ENCODE measurements around the gene SERPINB3. TPM values are rescaled to one million over a fixed set of nuclear protein-coding genes. Genes with fewer than 3 reads are reported as not detected.

Gene SERPINB3
- total RNA-seq, 4 donors from 2014 or later = not detected

GRCh38 chr18:63701952-63702351 lies 40.3 kb upstream of the SERPINB3 start:
- no peaks in the 10 kb centered on the region for H3K4me1 ChIP-seq
- TF ChIP-seq CTCF (IDR thresholded peaks at IDR 0.05 in 4 of 5, conservative IDR thresholded peaks at IDR 0.05 in 1 of 5) (no peak), POLR2A (IDR thresholded peaks at IDR 0.05) (no peak)
- intact Hi-C loops (cut with DNase I; ENCODE audit: low total_unique reads) = no loop called here
- H3K36me3 ChIP-seq = no peaks in the 10 kb centered on the region
- no peak overlapping the region for H3K27ac ChIP-seq
- in situ Hi-C loops (cut with MboI; ENCODE audit: low sequenced_read_pairs in 4 of 4) = no loop called here
- no peak overlapping the region for H3K4me3 ChIP-seq
- no peaks in the 10 kb centered on the region for H3K9me3 ChIP-seq
- no peaks in the 10 kb centered on the region for H3K27me3 ChIP-seq
- ATAC-seq (no peak), DNase-seq (no peak)

GRCh38 chr18:63700501-63700900 lies 38.8 kb upstream of the SERPINB3 start:
- Histone ChIP-seq H3K4me1 (no peaks in the 10 kb centered on the region), H3K9me3 (no peaks in the 10 kb centered on the region), H3K36me3 (no peaks in the 10 kb centered on the region), H3K4me3 (no peak overlapping the region), H3K27me3 (no peaks in the 10 kb centered on the region), H3K27ac (no peak overlapping the region)
- DNase-seq = no peak
- TF ChIP-seq CTCF (IDR thresholded peaks at IDR 0.05 in 4 of 5, conservative IDR thresholded peaks at IDR 0.05 in 1 of 5) = no peak
- no peak for TF ChIP-seq POLR2A (IDR thresholded peaks at IDR 0.05)
- ATAC-seq = no peak
- intact Hi-C loops (cut with DNase I; ENCODE audit: low total_unique reads) (no loop called here), in situ Hi-C loops (cut with MboI; ENCODE audit: low sequenced_read_pairs in 4 of 4) (no loop called here)

- Histone ChIP-seq H3K4me3 (no peak overlapping the region), H3K4me1 (no peaks in the 10 kb centered on the region), H3K27me3 (no peaks in the 10 kb centered on the region), H3K36me3 (no peaks in the 10 kb centered on the region), H3K9me3 (no peaks in the 10 kb centered on the region), H3K27ac (no peak overlapping the region)
- intact Hi-C loops (cut with DNase I; ENCODE audit: low total_unique reads) (no loop called here), in situ Hi-C loops (cut with MboI; ENCODE audit: low sequenced_read_pairs in 4 of 4) (no loop called here)
- no peak for TF ChIP-seq POLR2A (IDR thresholded peaks at IDR 0.05)
- no peak for TF ChIP-seq CTCF (IDR thresholded peaks at IDR 0.05 in 4 of 5, conservative IDR thresholded peaks at IDR 0.05 in 1 of 5)
- DNase-seq = no peak
- ATAC-seq = no peak
Measured at GRCh38 chr18:63697097-63697660, 35.5 kb upstream of the SERPINB3 start.

GRCh38 chr18:63689064-63689463 lies 27.4 kb upstream of the SERPINB3 start:
- DNase-seq (no peak), ATAC-seq (no peak)
- Histone ChIP-seq H3K4me1 (no peaks in the 10 kb centered on the region), H3K36me3 (no peaks in the 10 kb centered on the region), H3K9me3 (no peaks in the 10 kb centered on the region), H3K4me3 (no peak overlapping the region), H3K27ac (no peak overlapping the region), H3K27me3 (no peaks in the 10 kb centered on the region)
- intact Hi-C loops (cut with DNase I; ENCODE audit: low total_unique reads) (no loop called here), in situ Hi-C loops (cut with MboI; ENCODE audit: low sequenced_read_pairs in 4 of 4) (no loop called here)
- TF ChIP-seq CTCF (IDR thresholded peaks at IDR 0.05 in 4 of 5, conservative IDR thresholded peaks at IDR 0.05 in 1 of 5) (no peak), POLR2A (IDR thresholded peaks at IDR 0.05) (no peak)

- no peak overlapping the region for H3K4me3 ChIP-seq
- intact Hi-C loops (cut with DNase I; ENCODE audit: low total_unique reads) = no loop called here
- in situ Hi-C loops (cut with MboI; ENCODE audit: low sequenced_read_pairs in 4 of 4) = no loop called here
- DNase-seq = no peak
- no peak for ATAC-seq
- H3K36me3 ChIP-seq = no peaks in the 10 kb centered on the region
- no peak for TF ChIP-seq CTCF (IDR thresholded peaks at IDR 0.05 in 4 of 5, conservative IDR thresholded peaks at IDR 0.05 in 1 of 5)
- TF ChIP-seq POLR2A (IDR thresholded peaks at IDR 0.05) = no peak
- H3K27ac ChIP-seq = no peak overlapping the region
- H3K9me3 ChIP-seq = no peaks in the 10 kb centered on the region
- no peaks in the 10 kb centered on the region for H3K4me1 ChIP-seq
- H3K27me3 ChIP-seq = no peaks in the 10 kb centered on the region
Measured at GRCh38 chr18:63686871-63687270, 25.2 kb upstream of the SERPINB3 start.
